Astrocyte of the spinal cord (primary cell): Measurements from ENCODE around the gene CCDC127.
"Not testable (repeated sequence)": the region's sequence is repeated elsewhere in the genome, so short reads cannot be mapped to it uniquely, and the experiment has no call there.

Experiments
- DNase-seq: peaks from one replicate; pipeline ENCODE4 v3.0.0; 2011; ENCODE audit warnings: low read depth, low spot score
- H3K4me3 ChIP-seq: 2 replicates; pipeline ENCODE4 v1.5.1; 2011; ENCODE audit warnings: low read depth, mild to moderate bottlenecking, low read length, moderate library complexity
- CTCF ChIP-seq: IDR thresholded peaks from 2 replicates; pipeline ENCODE4 v1.5.1; 2012; ENCODE audit warnings: low read depth, mild to moderate bottlenecking, low read length, inconsistent platforms
- in situ Hi-C: cut with HindIII; loops from 2 replicates; pipeline ENCODE4 v1.10.0; 2017; ENCODE audit warnings: low sequenced_read_pairs

The CCDC127 gene

GRCh38 chr5:167511-167910 is 50.4 kb downstream of the CCDC127 start:
- no peak overlapping the region for H3K4me3 ChIP-seq
- in situ Hi-C loops = no loop called here
- DNase-seq = no peak
- TF ChIP-seq CTCF = no peak

- no peak for DNase-seq
- in situ Hi-C loops = no loop called here
Measured at GRCh38 chr5:166441-167372, 51.2 kb downstream of the CCDC127 start.

GRCh38 chr5:164783-165182 is 53.2 kb downstream of the CCDC127 start:
- in situ Hi-C loops, DNase-seq, H3K4me3 ChIP-seq: not testable (repeated sequence)

More at GRCh38 chr5:166441-167372, 51.2 kb downstream of the CCDC127 start:
- H3K4me3 ChIP-seq = no peak overlapping the region
- no peak for TF ChIP-seq CTCF

- no peak overlapping the region for H3K4me3 ChIP-seq
- no peak for DNase-seq
- in situ Hi-C loops = no loop called here
- TF ChIP-seq CTCF = no peak
Measured at GRCh38 chr5:164244-164643, 53.7 kb downstream of the CCDC127 start.

GRCh38 chr5:163841-164240 is 54.1 kb downstream of the CCDC127 start:
- in situ Hi-C loops = no loop called here
- DNase-seq = no peak
- H3K4me3 ChIP-seq = no peak overlapping the region
- TF ChIP-seq CTCF = no peak

- H3K4me3 ChIP-seq = no peak overlapping the region
- no peak for DNase-seq
- in situ Hi-C loops = no loop called here
- no peak for TF ChIP-seq CTCF
Measured at GRCh38 chr5:163338-163620, 54.7 kb downstream of the CCDC127 start.

- H3K4me3 ChIP-seq = no peak overlapping the region
- in situ Hi-C loops = no loop called here
- no peak for DNase-seq
- TF ChIP-seq CTCF = no peak
Measured at GRCh38 chr5:162565-163337, 55.2 kb downstream of the CCDC127 start.
